Measurements from ENCODE around the gene CEP89. TPM values are rescaled to one million over a fixed set of nuclear protein-coding genes. Genes with fewer than 3 reads are reported as not detected.

Gene CEP89
- total and polyA plus RNA-seq, 2 donors (not counting 1 experiment from before 2014, with no cell fraction given): 6.3 to 13.8 TPM

DNA sequence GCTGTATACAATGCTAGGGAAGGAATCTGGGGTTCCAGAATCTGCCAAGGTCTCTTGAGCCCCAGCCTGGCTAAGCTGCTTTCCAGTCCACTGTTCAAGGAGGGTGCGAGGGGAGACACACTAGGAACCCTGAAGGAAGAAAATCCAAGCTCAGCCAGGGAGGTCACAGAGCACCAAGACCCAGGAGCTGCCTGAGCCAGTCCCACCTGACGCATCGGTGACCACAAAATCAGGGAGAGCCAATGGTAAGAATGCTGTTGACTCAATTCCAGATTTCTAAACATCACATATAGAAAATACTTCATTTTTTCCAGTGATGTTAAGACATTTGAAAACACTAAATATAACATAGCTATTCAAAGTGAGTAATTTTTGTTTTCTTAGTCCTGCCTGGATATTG is 50.1 kb downstream of the CEP89 start:
- no peak overlapping the region for H2AFZ ChIP-seq (ENCODE audit: low read length)
- H3K4me1 ChIP-seq (ENCODE audit: control insufficient read depth, extremely low read depth, insufficient read depth, low read length): no peaks in the 10 kb centered on the region
- no peak overlapping the region for H3K9ac ChIP-seq (ENCODE audit: insufficient read depth, low read length)
- no peak overlapping the region for H3K4me2 ChIP-seq (ENCODE audit: extremely low read depth, insufficient read depth, low read length)
- TF ChIP-seq EZH2 (IDR thresholded peaks at IDR 0.05; ENCODE audit: low read length, missing control alignments): no peak
- TF ChIP-seq, protein P1, sequence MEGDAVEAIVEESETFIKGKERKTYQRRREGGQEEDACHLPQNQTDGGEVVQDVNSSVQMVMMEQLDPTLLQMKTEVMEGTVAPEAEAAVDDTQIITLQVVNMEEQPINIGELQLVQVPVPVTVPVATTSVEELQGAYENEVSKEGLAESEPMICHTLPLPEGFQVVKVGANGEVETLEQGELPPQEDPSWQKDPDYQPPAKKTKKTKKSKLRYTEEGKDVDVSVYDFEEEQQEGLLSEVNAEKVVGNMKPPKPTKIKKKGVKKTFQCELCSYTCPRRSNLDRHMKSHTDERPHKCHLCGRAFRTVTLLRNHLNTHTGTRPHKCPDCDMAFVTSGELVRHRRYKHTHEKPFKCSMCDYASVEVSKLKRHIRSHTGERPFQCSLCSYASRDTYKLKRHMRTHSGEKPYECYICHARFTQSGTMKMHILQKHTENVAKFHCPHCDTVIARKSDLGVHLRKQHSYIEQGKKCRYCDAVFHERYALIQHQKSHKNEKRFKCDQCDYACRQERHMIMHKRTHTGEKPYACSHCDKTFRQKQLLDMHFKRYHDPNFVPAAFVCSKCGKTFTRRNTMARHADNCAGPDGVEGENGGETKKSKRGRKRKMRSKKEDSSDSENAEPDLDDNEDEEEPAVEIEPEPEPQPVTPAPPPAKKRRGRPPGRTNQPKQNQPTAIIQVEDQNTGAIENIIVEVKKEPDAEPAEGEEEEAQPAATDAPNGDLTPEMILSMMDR (conservative IDR thresholded peaks at IDR 0.05 in 1 of 2, IDR thresholded peaks at IDR 0.05 in 1 of 2; ENCODE audit: low read depth in 1 of 2, low read length in 2 of 2): no peak
- H3K27me3 ChIP-seq (ENCODE audit: control insufficient read depth, insufficient read depth, low read length): no peaks in the 10 kb centered on the region
- no peak for DNase-seq (ENCODE audit: low read depth in 2 of 2)
- H3K9me3 ChIP-seq (ENCODE audit: control insufficient read depth, insufficient read depth, low read depth, low read length): no peaks in the 10 kb centered on the region
- no peak overlapping the region for H3K27ac ChIP-seq (ENCODE audit: insufficient read depth, low read length)
- no peak overlapping the region for H3K4me3 ChIP-seq (replicated peaks in 1 of 4; ENCODE audit: control extremely low read depth in 1 of 4, insufficient read depth in 1 of 4, low read depth in 3 of 4, low read length in 4 of 4)
- H4K20me1 ChIP-seq (ENCODE audit: control insufficient read depth, extremely low read depth, insufficient read depth, low read length): no peaks in the 10 kb centered on the region
- peaks cover 5% of the 10 kb centered on the region for H3K36me3 ChIP-seq (ENCODE audit: control insufficient read depth, insufficient read depth, low read length)
- no peaks in the 10 kb centered on the region for H3K79me2 ChIP-seq (ENCODE audit: control insufficient read depth, insufficient read depth, low read length)

DNA sequence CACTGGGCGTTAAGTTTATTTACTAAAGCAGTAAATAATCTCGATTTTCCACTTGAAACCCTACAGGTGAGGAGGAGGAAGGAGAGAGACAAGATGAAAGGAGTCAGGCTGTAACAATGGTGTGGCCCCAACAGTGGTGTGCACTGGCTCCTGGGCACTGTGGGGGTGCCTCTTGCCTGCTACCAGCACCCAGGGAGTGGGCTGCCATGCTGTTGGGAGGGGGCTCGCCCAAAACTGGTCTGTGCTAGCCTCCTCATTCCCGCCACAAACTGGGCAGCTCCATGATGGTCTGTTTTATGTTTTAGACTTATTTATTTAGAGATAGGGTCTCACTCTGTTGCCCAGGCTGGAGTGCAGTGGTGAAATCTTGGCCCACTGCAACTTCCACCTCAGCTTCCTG is 52.4 kb downstream of the CEP89 start:
- H3K9me3 ChIP-seq (ENCODE audit: control insufficient read depth, insufficient read depth, low read depth, low read length): no peaks in the 10 kb centered on the region
- no peaks in the 10 kb centered on the region for H3K27me3 ChIP-seq (ENCODE audit: control insufficient read depth, insufficient read depth, low read length)
- no peak overlapping the region for H3K27ac ChIP-seq (ENCODE audit: insufficient read depth, low read length)
- no peak overlapping the region for H3K4me2 ChIP-seq (ENCODE audit: extremely low read depth, insufficient read depth, low read length)
- no peaks in the 10 kb centered on the region for H3K79me2 ChIP-seq (ENCODE audit: control insufficient read depth, insufficient read depth, low read length)
- peaks cover 4% of the 10 kb centered on the region for H3K36me3 ChIP-seq (ENCODE audit: control insufficient read depth, insufficient read depth, low read length)
- H2AFZ ChIP-seq (ENCODE audit: low read length): no peak overlapping the region
- TF ChIP-seq EZH2 (IDR thresholded peaks at IDR 0.05; ENCODE audit: low read length, missing control alignments): no peak
- TF ChIP-seq, protein P1 (conservative IDR thresholded peaks at IDR 0.05 in 1 of 2, IDR thresholded peaks at IDR 0.05 in 1 of 2; ENCODE audit: low read depth in 1 of 2, low read length in 2 of 2): no peak
- H3K9ac ChIP-seq (ENCODE audit: insufficient read depth, low read length): no peak overlapping the region
- H4K20me1 ChIP-seq (ENCODE audit: control insufficient read depth, extremely low read depth, insufficient read depth, low read length): no peaks in the 10 kb centered on the region
- no peaks in the 10 kb centered on the region for H3K4me1 ChIP-seq (ENCODE audit: control insufficient read depth, extremely low read depth, insufficient read depth, low read length)
- no peak overlapping the region for H3K4me3 ChIP-seq (replicated peaks in 1 of 4; ENCODE audit: control extremely low read depth in 1 of 4, insufficient read depth in 1 of 4, low read depth in 3 of 4, low read length in 4 of 4)
- DNase-seq (ENCODE audit: low read depth in 2 of 2): no peak

DNA sequence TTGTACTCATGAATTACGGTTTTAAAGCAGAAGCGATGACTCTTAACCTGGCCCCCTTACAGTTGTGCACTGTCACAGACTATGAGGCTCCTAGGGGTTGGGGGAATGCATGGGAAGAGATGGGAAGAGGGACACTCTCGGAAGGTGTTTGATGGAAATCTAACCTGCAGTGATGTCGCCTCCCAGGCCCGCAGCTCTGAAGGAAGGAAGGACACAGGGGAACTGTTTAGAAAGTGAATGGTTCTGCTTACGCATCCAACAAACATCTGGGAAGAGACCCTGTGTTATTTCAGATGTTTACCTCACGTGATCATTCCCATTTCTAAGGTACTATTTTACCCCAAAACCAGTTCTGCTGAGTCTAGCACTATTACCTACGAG is 54.2 kb downstream of the CEP89 start:
- Histone ChIP-seq H3K9me3 (ENCODE audit: control insufficient read depth, insufficient read depth, low read depth, low read length) (no peaks in the 10 kb centered on the region), H3K79me2 (ENCODE audit: control insufficient read depth, insufficient read depth, low read length) (no peaks in the 10 kb centered on the region), H3K4me3 (replicated peaks in 1 of 4; ENCODE audit: control extremely low read depth in 1 of 4, insufficient read depth in 1 of 4, low read depth in 3 of 4, low read length in 4 of 4) (no peak overlapping the region), H3K4me1 (ENCODE audit: control insufficient read depth, extremely low read depth, insufficient read depth, low read length) (no peaks in the 10 kb centered on the region), H3K27ac (ENCODE audit: insufficient read depth, low read length) (no peak overlapping the region), H3K27me3 (ENCODE audit: control insufficient read depth, insufficient read depth, low read length) (no peaks in the 10 kb centered on the region), H3K4me2 (ENCODE audit: extremely low read depth, insufficient read depth, low read length) (no peak overlapping the region), H2AFZ (ENCODE audit: low read length) (no peak overlapping the region), H3K36me3 (ENCODE audit: control insufficient read depth, insufficient read depth, low read length) (peaks cover 2% of the 10 kb centered on the region), H4K20me1 (ENCODE audit: control insufficient read depth, extremely low read depth, insufficient read depth, low read length) (no peaks in the 10 kb centered on the region), H3K9ac (ENCODE audit: insufficient read depth, low read length) (no peak overlapping the region)
- TF ChIP-seq, protein P1 (conservative IDR thresholded peaks at IDR 0.05 in 1 of 2, IDR thresholded peaks at IDR 0.05 in 1 of 2; ENCODE audit: low read depth in 1 of 2, low read length in 2 of 2): no peak
- TF ChIP-seq EZH2 (IDR thresholded peaks at IDR 0.05; ENCODE audit: low read length, missing control alignments): no peak
- DNase-seq (ENCODE audit: low read depth in 2 of 2): no peak
